Vagina (tissue), 2 donors: Measurements from ENCODE around the gene ZNF655.

Experiments used
- CTCF ChIP-seq, 3 experiments: fragments of 450-650 bp in 2 of 3; fragments of 200-600 bp in 1 of 3; sonication (generic) in 1 of 3; IDR thresholded peaks; one replicate each; pipeline ENCODE4 v1.5.1; 2017 to 2019; ENCODE audit warnings: antibody characterized with exemption in 3 of 3, mild to moderate bottlenecking in 2 of 3, moderate library complexity in 2 of 3
- POLR2A ChIP-seq, 2 donors: fragments of 450-650 bp; IDR thresholded peaks; one replicate each; pipeline ENCODE4 v1.6.1; 2017; ENCODE audit warnings: antibody characterized with exemption in 2 of 2, mild to moderate bottlenecking in 2 of 2, moderate library complexity in 2 of 2
- POLR2AphosphoS5 ChIP-seq, 2 donors: sonication (generic); formaldehyde crosslinking; IDR thresholded peaks; one replicate each; pipeline ENCODE4 v1.9.0; 2017; ENCODE audit warnings: antibody characterized with exemption in 2 of 2, mild to moderate bottlenecking in 2 of 2, low read depth in 1 of 2; ENCODE audit not compliant: insufficient read depth in 1 of 2

GRCh38 chr7:99615989-99616358 is 57.5 kb downstream of the ZNF655 start:
- no peak for TF ChIP-seq CTCF (IDR thresholded peaks at IDR 0.05)
- TF ChIP-seq POLR2A (IDR thresholded peaks at IDR 0.05): no peak
- TF ChIP-seq POLR2AphosphoS5 (IDR thresholded peaks at IDR 0.05; ENCODE audit: insufficient read depth in 1 of 2, low read depth in 1 of 2): no peak
